GM12801 (cell line): ENCODE results near the gene GRB10.

ENCODE experiments used
- TF ChIP-seq, protein P1 (sequence below): IDR thresholded peaks from one replicate; pipeline ENCODE4 v1.5.1; 2011; ENCODE audit warnings: control low read depth; ENCODE audit not compliant: insufficient read length; ENCODE audit errors: extremely low read depth

The GRB10 gene

DNA sequence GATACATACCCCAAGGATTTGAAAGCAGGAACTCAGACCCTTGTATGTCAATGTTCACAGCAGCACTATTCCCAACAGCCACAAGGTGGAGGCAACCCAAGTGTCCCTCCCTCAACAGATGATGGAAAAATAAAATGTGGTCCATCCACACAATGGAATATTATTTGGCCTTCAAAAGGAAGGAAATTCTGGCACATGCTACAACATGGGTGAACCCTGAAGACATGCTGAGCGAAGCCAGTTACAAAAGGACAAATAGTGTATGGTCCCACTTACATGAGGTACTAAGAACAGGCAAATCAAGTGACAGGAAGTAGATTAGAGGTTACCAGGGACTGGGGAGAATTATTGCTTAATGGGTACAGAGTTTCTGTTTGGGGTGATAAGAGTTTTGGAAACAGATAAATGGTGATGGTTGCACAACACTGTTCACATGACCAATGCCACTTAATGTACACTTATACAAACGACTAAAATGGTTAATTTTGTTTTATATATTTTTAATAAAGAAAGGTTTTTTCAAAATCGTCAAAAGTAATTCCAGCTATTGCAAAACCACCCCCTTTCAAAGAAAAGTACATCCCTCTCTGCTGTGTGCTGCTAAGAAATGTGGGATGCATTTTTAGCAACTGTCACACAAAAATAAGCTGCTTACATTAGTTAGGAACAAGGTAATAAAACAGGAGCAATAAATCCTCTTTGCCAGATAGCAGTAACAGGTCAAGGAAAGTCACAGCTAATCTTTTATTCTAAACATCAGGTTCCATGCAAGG lies 85.7 kb downstream of the GRB10 start:
- TF ChIP-seq, protein P1, sequence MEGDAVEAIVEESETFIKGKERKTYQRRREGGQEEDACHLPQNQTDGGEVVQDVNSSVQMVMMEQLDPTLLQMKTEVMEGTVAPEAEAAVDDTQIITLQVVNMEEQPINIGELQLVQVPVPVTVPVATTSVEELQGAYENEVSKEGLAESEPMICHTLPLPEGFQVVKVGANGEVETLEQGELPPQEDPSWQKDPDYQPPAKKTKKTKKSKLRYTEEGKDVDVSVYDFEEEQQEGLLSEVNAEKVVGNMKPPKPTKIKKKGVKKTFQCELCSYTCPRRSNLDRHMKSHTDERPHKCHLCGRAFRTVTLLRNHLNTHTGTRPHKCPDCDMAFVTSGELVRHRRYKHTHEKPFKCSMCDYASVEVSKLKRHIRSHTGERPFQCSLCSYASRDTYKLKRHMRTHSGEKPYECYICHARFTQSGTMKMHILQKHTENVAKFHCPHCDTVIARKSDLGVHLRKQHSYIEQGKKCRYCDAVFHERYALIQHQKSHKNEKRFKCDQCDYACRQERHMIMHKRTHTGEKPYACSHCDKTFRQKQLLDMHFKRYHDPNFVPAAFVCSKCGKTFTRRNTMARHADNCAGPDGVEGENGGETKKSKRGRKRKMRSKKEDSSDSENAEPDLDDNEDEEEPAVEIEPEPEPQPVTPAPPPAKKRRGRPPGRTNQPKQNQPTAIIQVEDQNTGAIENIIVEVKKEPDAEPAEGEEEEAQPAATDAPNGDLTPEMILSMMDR: no peak

DNA sequence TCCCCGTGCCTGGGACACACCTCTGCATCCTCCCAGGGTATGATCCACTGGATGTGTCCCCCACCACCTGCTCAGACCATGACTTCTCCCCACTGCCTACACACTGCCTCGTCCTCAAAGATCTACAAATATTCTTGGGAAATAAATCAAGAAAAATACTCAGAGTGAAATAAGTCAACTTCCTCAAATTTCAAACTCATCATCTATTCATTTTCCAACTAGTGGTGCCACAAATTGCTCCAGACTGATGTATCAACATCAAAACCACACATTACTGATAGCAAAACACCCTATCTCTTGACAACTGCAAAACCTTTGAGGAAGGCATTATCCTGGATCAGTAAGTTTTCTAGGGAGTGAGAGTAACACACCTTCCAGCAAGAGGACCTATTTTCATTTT lies 87.7 kb downstream of the GRB10 start:
- TF ChIP-seq, protein P1: no peak

DNA sequence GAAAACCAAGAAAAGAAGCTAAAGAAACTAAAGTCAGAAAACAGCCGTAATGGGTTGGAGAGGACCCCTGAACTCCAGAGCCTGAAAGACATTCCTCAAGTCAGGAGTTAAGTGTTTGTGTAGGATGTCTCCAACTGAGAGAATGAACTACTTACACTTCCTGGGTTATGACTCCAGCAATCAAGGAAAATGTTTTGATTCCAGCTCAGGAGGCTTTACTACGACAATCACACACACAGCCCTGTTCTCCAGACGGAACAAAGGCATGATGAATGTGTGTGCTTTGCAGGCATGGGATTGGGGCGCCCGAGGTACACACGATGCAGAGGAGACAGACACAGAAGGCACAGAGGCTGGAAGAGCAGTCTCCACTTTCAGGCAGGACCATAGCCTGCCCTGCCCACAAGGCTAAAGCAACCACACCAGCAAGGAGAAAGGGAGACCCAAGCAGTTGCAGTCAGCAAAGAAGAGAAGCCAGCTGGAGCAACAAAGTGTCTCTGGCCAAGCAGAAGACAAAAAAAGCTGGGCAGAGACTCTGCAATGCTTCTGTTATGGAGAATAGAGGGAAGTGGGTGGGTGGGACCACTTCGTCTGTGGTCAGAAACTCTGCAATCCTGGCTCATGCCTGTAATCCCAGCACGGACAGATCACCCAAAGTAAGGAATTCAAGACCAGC lies 89.1 kb downstream of the GRB10 start:
- TF ChIP-seq, protein P1: no peak

DNA sequence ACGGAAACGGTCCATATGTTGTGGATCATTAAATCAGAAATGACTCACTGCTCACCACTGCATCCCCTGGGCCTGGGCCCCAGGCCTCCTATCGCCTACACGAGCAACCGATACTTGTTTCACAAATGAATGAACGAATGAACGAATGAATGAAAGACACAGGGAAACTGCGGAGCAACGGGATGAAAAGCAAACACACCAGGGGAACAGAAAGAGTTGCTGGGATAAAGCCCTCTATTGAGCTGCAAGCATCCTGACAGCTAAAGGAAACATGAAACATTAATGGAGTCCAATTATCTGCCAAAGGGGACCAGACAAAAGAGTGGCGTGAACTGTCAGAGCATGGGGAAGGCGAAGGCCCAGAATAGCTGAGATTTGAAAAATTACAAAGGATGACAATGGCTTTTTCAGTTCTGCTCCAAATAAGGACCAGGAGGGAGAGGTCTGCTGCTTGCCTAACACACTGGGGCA lies 92.1 kb downstream of the GRB10 start:
- TF ChIP-seq, protein P1: no peak

DNA sequence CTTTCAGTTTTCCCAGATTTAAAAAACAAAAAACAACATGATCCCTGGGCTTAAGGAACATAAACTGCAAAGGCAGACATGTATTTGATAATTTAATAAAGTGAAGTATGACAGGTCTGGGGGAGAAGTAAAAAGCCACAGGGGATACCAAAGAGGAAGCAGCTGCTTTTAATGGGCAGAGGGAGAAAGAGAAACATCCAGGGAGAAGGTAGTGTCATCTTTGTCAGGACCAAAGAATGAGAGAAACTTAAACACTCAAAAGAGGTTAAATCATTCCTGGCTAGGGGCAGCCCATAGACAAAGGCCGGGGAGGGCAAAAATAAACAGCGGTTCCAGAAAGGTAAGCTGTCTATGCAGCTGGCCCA lies 94.5 kb downstream of the GRB10 start:
- TF ChIP-seq, protein P1: no peak

DNA sequence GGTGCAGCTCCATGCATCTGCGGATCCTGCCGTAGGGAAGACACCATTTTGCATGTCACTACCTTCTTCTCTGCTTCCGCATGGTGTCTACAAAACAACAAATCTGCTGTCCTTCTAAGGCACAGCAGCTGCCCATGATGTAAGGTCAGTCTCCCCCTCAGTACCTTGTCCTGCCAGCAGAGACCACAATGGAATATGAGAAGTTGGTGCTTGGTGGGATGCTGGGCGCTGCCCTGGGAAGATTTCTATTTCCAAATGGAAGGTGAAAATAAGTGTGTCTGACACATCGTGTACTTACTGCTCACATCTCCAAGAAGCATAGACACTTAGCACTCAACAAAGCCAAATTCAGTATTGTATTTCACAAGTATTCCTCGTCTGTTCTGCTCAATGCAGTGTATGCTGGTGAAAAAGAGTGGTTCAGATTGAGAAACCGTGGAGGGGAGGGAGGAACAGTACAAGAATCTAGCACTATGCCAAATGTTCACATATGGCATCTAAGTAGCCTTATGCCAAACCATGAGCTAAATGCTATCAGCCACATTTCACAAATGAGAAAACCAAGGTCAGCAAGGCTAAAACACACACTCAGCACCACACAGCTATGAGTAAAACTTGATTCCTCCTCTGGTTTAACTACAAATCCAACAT lies 95.0 kb downstream of the GRB10 start:
- TF ChIP-seq, protein P1: no peak

DNA sequence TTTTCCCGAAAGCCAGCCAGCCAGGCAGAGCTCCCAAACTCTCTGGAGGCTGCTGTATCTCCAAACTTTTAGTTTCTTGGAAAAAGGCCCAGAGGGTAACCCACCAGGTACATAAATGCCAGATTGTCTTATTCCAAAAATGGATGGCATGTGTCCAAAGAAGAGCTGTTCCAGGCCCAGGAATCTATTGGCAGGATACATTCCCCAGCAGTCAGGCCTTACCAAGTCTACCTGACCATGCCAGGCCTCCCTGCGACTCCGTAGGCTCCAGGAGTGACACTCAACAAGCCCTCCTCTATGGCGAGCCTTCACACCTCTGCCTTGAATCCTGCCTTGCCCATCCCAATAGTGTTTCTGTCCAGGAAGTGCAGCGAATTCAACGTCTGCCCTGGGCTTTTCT lies 95.6 kb downstream of the GRB10 start:
- TF ChIP-seq, protein P1: no peak
